ENCODE data around the gene NR3C2.

- TF ChIP-seq, protein P1, sequence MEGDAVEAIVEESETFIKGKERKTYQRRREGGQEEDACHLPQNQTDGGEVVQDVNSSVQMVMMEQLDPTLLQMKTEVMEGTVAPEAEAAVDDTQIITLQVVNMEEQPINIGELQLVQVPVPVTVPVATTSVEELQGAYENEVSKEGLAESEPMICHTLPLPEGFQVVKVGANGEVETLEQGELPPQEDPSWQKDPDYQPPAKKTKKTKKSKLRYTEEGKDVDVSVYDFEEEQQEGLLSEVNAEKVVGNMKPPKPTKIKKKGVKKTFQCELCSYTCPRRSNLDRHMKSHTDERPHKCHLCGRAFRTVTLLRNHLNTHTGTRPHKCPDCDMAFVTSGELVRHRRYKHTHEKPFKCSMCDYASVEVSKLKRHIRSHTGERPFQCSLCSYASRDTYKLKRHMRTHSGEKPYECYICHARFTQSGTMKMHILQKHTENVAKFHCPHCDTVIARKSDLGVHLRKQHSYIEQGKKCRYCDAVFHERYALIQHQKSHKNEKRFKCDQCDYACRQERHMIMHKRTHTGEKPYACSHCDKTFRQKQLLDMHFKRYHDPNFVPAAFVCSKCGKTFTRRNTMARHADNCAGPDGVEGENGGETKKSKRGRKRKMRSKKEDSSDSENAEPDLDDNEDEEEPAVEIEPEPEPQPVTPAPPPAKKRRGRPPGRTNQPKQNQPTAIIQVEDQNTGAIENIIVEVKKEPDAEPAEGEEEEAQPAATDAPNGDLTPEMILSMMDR (conservative IDR thresholded peaks at IDR 0.05; ENCODE audit: low read depth, low read length) = no peak
- no peak for TF ChIP-seq EZH2 (IDR thresholded peaks at IDR 0.05; ENCODE audit: borderline replicate concordance, low read depth, low read length, poor library complexity, severe bottlenecking)
These were observed 74.5 kb downstream of the NR3C2 start for GRCh38 chr4:148367756-148368155.

Measured in A673 (cell line).